GM21723 (cell line): ENCODE measurements around the gene DHX58.
A peak's percentile ranks its signal among the peaks of the same experiment; 100 is the strongest.
"Not testable (repeated sequence)": the region's sequence is repeated elsewhere in the genome, so short reads cannot be mapped to it uniquely, and the experiment has no call there.

Experiments
- ATAC-seq: cut with Tn5 transposase; IDR thresholded peaks from one replicate; pipeline ENCODE4 v1.9.1; 2021; ENCODE audit warnings: mild to moderate bottlenecking, moderate library complexity; ENCODE audit not compliant: unreplicated experiment

DHX58 gene

DNA sequence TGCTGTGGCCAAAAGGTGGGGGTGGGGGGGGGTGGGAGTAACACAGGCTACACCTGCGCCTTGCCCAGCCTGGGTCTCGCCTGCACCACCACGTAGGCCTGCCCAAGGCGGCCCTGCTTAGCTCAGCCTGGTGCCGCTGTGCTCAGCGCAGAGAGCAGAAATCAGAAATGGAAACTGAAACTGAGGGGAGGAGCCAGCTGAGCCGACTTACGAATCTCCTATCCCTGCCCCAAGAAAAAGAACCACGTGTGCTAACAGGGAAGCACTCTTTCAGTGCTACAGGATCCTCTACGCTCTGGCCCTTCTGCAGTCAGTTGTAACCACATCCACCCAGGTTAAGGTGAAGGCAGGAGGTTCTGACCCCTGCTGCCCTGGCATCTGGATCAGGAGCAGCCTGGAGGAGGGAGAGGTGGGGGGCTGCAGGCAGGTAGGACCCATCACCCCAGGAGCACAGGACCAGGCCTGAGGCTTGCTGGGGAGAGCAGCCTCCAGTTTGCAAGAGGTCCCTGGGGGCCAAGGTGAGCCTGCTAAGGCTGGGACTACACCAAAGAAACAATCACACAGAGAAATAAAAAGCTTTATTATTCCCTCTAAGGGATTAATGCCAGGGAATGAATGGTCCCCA, at the start of gene DHX58:
TSS of gene DHX58 (minus strand) at position 163 of the 625 bp plus-strand sequence. CDS start 822 bp downstream, outside the sequence.
- ATAC-seq, result peak; percentile 65

GRCh38 chr17:42160531-42160910, 48.0 kb upstream of the DHX58 start:
- ATAC-seq, result no peak

DNA sequence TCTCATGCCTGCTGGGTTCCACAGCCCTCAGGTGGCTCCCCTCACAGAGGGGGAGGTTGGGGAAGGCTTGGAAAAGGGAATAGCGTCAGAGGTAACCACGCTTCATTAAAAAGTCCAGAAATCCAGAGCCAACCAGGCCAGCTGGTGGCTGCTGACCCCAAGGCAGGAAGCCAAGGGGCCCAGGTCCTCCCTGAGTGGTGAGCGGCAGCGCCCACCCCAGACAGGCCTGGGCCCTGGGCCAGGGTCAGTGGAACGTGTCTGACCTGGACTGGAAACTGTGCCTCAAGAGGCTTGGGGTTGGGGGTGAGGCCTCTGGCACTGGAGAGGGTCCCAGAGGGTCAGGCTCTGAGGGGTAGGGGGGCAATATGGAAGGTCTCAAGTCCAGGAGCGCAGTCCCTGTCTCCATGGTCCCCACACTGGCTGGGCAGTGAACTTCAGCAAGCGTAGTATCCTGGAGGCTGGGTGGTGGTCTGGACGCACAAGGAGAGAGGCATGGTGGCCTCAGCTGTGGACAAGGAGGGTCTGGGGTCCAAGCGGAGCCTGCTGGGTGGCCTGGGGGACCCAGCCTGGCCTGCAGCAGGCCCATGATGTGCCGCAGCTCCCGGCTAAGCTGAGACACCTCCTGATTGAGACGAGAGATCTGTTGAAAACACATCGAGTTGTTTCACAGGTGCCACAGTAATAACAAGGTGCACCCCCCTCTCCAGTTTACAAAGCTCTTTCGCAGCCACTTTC, 47.4 kb upstream of the DHX58 start:
- no peak for ATAC-seq

GRCh38 chr17:42155614-42156045, 43.1 kb upstream of the DHX58 start:
- ATAC-seq, result no peak

GRCh38 chr17:42153919-42154742, 41.6 kb upstream of the DHX58 start:
- no peak for ATAC-seq

DNA sequence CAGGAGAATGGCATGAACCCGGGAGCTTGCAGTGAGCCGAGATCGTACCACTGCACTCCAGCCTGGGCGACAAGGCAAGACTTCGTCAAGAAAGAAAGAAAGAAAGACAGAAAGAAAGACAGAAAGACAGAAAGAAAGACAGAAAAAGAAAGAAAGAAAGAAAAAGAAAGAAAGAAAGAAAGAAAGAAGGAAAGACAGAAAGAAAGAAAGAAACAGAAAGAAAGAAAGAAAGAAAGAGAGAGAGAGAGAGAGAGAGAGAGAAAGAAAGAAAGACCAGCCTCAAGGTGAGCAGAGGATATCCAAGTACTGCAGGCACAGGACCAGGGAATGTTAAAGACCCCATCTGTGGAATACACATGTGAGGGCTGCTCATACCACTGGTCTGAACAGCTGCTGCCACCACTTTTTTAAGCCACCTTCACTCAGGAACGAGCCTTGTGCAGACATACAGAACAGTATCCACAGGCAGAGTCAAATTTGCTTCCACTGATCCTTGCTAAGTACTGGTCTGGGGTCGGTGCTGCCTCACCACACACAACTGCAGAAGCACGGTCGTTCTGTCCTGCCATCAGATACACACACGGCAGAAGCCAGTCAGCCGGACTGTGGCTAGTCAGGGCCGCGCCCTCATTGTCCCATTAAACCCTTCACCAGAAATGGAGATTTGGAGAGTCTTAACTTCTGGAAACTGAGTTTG, 34.5 kb upstream of the DHX58 start:
- no peak for ATAC-seq

GRCh38 chr17:42143138-42143537, 30.6 kb upstream of the DHX58 start:
- ATAC-seq, result not testable (repeated sequence)

DNA sequence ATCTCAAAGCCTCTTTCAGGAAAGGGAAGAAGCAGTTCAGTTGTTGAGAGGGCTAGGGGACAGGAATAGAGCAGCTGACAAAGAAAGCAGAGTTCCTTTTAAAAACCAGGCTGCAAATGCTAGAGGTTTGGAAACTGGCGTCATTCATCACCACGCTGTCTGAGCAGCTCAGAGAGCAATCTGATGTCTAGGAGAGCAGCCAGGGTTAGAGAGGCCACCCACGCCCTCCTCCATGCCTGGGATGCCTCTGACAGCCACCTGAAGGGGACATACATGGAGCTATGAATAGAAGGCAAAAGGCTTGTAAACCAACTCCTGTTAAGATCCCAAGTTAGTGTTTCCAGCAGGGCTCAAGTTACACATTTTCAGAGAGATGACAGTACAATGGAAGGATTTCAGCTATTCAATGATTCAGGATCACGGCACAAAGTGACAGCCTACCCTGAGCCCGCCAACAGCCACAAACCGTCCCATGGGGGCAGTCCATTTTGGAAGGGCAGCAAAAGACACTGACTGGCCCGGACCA, 29.9 kb upstream of the DHX58 start:
- ATAC-seq, result no peak

DNA sequence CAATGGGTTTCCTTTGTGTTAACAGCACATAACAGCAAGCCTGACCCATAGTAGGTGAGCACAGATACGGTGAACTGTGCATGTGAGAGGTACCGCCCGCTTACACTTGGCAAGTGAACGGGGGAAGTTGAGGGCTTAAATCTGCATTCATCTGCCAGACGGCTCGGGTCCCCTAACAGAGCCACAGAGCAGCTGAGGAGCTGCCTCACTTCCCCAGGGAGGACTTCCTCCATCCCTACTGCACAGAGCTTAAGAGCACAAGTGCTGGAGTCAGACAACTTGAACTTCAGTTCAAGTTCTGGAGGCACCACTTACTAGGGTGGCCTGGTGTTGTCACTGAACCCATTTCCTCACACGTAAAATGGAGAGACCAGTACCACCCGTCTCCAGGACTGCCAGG, 28.9 kb upstream of the DHX58 start:
- ATAC-seq, result no peak

DNA sequence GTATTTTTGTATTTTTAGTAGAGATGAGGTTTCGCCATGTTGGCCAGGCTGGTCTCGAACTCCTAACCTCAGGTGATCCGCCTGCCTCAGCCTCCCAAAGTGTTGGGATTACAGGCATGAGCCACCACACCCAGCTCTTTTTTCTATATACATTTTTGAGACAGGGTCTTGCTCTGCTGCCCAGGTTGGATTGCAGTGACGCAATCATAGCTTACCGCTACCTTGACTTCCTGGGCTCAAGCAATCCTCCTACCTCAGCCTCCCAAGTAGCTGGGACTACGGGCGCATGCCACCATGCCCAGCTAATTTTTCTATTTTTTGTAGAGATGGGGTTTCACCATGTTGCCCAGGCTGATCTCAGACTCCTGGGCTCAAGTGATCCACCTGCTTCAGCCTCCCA, 28.2 kb upstream of the DHX58 start:
- not testable (repeated sequence) for ATAC-seq

- no peak for ATAC-seq
Measured at GRCh38 chr17:42138749-42139492, 26.4 kb upstream of the DHX58 start.

GRCh38 chr17:42136654-42137051, 24.1 kb upstream of the DHX58 start:
- no peak for ATAC-seq

- no peak for ATAC-seq
Measured at GRCh38 chr17:42135664-42136653, 23.4 kb upstream of the DHX58 start.

DNA sequence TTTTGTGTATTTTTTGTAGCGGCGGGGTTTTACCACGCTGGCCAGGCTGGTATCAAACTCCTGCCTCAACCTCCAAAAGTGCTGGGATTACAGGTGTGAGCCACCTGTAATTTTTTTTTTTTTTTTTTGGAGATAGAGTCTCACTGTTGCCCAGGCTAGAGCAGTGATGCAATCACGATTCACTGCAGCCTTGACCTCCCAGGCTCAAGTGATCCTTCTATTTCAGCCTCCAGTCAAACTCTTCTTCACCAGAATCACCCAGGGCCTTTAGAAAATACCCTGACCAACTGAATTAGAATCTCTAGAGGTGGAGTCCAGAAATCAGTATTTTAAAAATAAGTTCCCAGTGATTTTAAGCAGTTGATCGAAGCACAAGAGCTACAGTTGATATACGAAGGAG, 22.6 kb upstream of the DHX58 start:
- no peak for ATAC-seq

- ATAC-seq, result no peak
Measured at GRCh38 chr17:42133461-42134041, 21.0 kb upstream of the DHX58 start.

GRCh38 chr17:42132941-42133340, 20.4 kb upstream of the DHX58 start:
- no peak for ATAC-seq

- no peak for ATAC-seq
Measured at GRCh38 chr17:42131981-42132432, 19.5 kb upstream of the DHX58 start.

DNA sequence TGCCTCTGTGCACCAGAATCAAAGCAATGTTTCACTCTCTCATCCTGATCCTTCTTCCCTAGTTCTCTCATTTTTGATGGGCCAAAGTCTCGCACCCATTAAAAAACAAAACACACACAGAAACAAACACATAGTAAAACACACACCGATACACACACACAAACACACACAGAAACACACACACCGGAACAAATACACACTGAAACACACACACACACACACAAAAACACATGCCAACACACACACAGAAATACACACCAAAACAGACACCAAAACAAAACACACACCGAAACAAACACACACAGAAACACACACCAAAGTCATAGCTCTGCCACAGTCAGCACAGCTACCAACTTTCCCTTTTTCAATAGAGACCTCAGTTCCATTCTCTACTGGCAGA, 18.7 kb upstream of the DHX58 start:
- no peak for ATAC-seq
